Neural cell (in vitro differentiated cells): Measurements from ENCODE around the gene NINJ1. TPM values are rescaled to one million over a fixed set of nuclear protein-coding genes. Genes with fewer than 3 reads are reported as not detected.

Experiments
- H2AFZ ChIP-seq: fragments of 200-600, 300-800 bp; sonication (generic), shearing (Covaris generic); 2 replicates; pipeline ENCODE4 v1.6.0; 2014; ENCODE audit warnings: low read depth, mild to moderate bottlenecking, antibody characterized with exemption, low read length, moderate library complexity
- H3F3A ChIP-seq: fragments of 200-600 bp; shearing (Covaris generic); 2 replicates; pipeline ENCODE4 v1.6.1; 2016; ENCODE audit warnings: mild to moderate bottlenecking, moderate library complexity, mixed read lengths, antibody characterized with exemption, low read length; ENCODE audit not compliant: insufficient read depth, poor library complexity, severe bottlenecking
- H3K27ac ChIP-seq: fragments of 200-600, 300-800 bp; sonication (generic), shearing (Covaris generic); 2 replicates; pipeline ENCODE4 v1.5.1; 2014; ENCODE audit warnings: mild to moderate bottlenecking, low read length, moderate library complexity
- H3K27me3 ChIP-seq: fragments of 300-800, 200-600 bp; sonication (generic), shearing (Covaris generic); 2 replicates; pipeline ENCODE4 v1.6.0; 2014; ENCODE audit warnings: mild to moderate bottlenecking, low read depth, low read length, moderate library complexity; ENCODE audit not compliant: insufficient read depth
- H3K36me3 ChIP-seq: fragments of 300-800, 200-600 bp; sonication (generic), shearing (Covaris generic); 2 replicates; pipeline ENCODE4 v1.5.1; 2014; ENCODE audit warnings: mild to moderate bottlenecking, antibody characterized with exemption, low read length, moderate library complexity; ENCODE audit not compliant: insufficient read depth
- H3K4me2 ChIP-seq: fragments of 300-800, 200-600 bp; sonication (generic), shearing (Covaris generic); 2 replicates; pipeline ENCODE4 v1.6.0; 2014; ENCODE audit warnings: mild to moderate bottlenecking, low read length
- H3K4me3 ChIP-seq: fragments of 300-800, 200-600 bp; sonication (generic), shearing (Covaris generic); 2 replicates; pipeline ENCODE4 v1.5.1; 2014; ENCODE audit warnings: mild to moderate bottlenecking, low read length, moderate library complexity
- H3K79me2 ChIP-seq: fragments of 200-600 bp; shearing (Covaris generic); replicated peaks from 2 replicates; pipeline ENCODE4 v1.6.0; 2014; ENCODE audit warnings: mild to moderate bottlenecking, low read length, moderate library complexity; ENCODE audit not compliant: insufficient read depth
- H3K9ac ChIP-seq: fragments of 300-800, 200-600 bp; sonication (generic), shearing (Covaris generic); 2 replicates; pipeline ENCODE4 v1.6.1; 2016; ENCODE audit warnings: mild to moderate bottlenecking, low read length, mixed read lengths
- H3K9me2 ChIP-seq: fragments of 200-600 bp; shearing (Covaris generic); 2 replicates; pipeline ENCODE4 v1.6.1; 2016; ENCODE audit warnings: mild to moderate bottlenecking, low read length, mixed read lengths; ENCODE audit not compliant: insufficient read depth
- H3K9me3 ChIP-seq: fragments of 200-600, 300-800 bp; sonication (generic), shearing (Covaris generic); 2 replicates; pipeline ENCODE4 v1.6.1; 2016; ENCODE audit warnings: mild to moderate bottlenecking, mixed run types, low read length, moderate library complexity, mixed read lengths
- H4K20me1 ChIP-seq: fragments of 200-600 bp; shearing (Covaris generic); 2 replicates; pipeline ENCODE4 v1.6.1; 2016; ENCODE audit warnings: mild to moderate bottlenecking, mixed run types; ENCODE audit not compliant: insufficient read depth
- CTCF ChIP-seq: fragments of 450-650 bp; IDR thresholded peaks from 2 replicates; pipeline ENCODE4 v1.5.1; 2014; ENCODE audit warnings: antibody characterized with exemption, mild to moderate bottlenecking, moderate library complexity; ENCODE audit not compliant: poor library complexity, severe bottlenecking
- EP300 ChIP-seq: fragments of 450-650 bp; conservative IDR thresholded peaks from 2 replicates; pipeline ENCODE4 v1.6.1; 2014; ENCODE audit warnings: antibody characterized with exemption, mild to moderate bottlenecking, moderate library complexity; ENCODE audit not compliant: poor library complexity, severe bottlenecking
- EZH2 ChIP-seq: fragments of 200-600, 300-800 bp; shearing (Covaris generic), sonication (generic); IDR thresholded peaks from 2 replicates; pipeline ENCODE4 v1.6.1; 2014; ENCODE audit warnings: antibody characterized with exemption, low read length, borderline replicate concordance, mild to moderate bottlenecking; ENCODE audit not compliant: insufficient read depth, poor library complexity, severe bottlenecking
- MXI1 ChIP-seq: fragments of 450-650 bp; conservative IDR thresholded peaks from 2 replicates; pipeline ENCODE4 v1.6.1; 2014; ENCODE audit warnings: antibody characterized with exemption, mild to moderate bottlenecking; ENCODE audit not compliant: poor library complexity, severe bottlenecking
- POLR2AphosphoS5 ChIP-seq: IDR thresholded peaks from 2 replicates; pipeline ENCODE4 v1.6.1; 2012
- RAD21 ChIP-seq: fragments of 450-650 bp; conservative IDR thresholded peaks from 2 replicates; pipeline ENCODE4 v1.6.1; 2014; ENCODE audit warnings: antibody characterized with exemption, mild to moderate bottlenecking, moderate library complexity
- REST ChIP-seq: IDR thresholded peaks from 2 replicates; pipeline ENCODE4 v1.6.1; 2012; ENCODE audit warnings: borderline replicate concordance
- SMC3 ChIP-seq: fragments of 450-650 bp; conservative IDR thresholded peaks from 2 replicates; pipeline ENCODE4 v1.6.1; 2014; ENCODE audit warnings: antibody characterized with exemption, mild to moderate bottlenecking, moderate library complexity; ENCODE audit not compliant: poor library complexity
- TAF1 ChIP-seq: IDR thresholded peaks from 2 replicates; pipeline ENCODE4 v1.6.1; 2012; ENCODE audit warnings: low read depth
- polyA plus RNA-seq: library from polyadenylated mRNA; depleted of rRNA; stranded (reverse); fragments of >200 nt; gene quantifications from 2 replicates; pipeline ENCODE4 v1.2.3, GENCODE V29; 2014

The NINJ1 gene
- polyA plus RNA-seq, 1 donor from 2014 or later: 2.7 TPM

- Histone ChIP-seq H3K27ac (no peak overlapping the region), H3K36me3 (no peaks in the 10 kb centered on the region), H4K20me1 (no peaks in the 10 kb centered on the region), H3K79me2 (no peaks in the 10 kb centered on the region), H3K9me2 (no peaks in the 10 kb centered on the region), H3K4me3 (no peak overlapping the region), H3F3A (no peaks in the 10 kb centered on the region), H3K27me3 (no peaks in the 10 kb centered on the region), H3K9ac (no peak overlapping the region), H3K9me3 (no peaks in the 10 kb centered on the region), H3K4me2 (no peak overlapping the region), H2AFZ (no peak overlapping the region)
- TF ChIP-seq TAF1 (no peak), SMC3 (no peak), EP300 (no peak), RAD21 (no peak), REST (no peak), EZH2 (no peak), POLR2AphosphoS5 (no peak), MXI1 (no peak), CTCF (no peak)
Observed at GRCh38 chr9:93128011-93128714, 5.9 kb downstream of the NINJ1 start.

GRCh38 chr9:93127395-93127911, 6.6 kb downstream of the NINJ1 start:
- H3F3A ChIP-seq: no peaks in the 10 kb centered on the region
- no peaks in the 10 kb centered on the region for H3K36me3 ChIP-seq
- H4K20me1 ChIP-seq: no peaks in the 10 kb centered on the region
- no peak overlapping the region for H2AFZ ChIP-seq
- no peaks in the 10 kb centered on the region for H3K79me2 ChIP-seq
- H3K4me2 ChIP-seq: no peak overlapping the region
- H3K9me3 ChIP-seq: no peaks in the 10 kb centered on the region
- H3K9ac ChIP-seq: no peak overlapping the region
- TF ChIP-seq EP300 (no peak), POLR2AphosphoS5 (no peak), MXI1 (no peak), REST (no peak), RAD21 (no peak), EZH2 (no peak), TAF1 (no peak), SMC3 (no peak), CTCF (no peak)
- H3K9me2 ChIP-seq: no peaks in the 10 kb centered on the region
- H3K4me3 ChIP-seq: no peak overlapping the region
- H3K27me3 ChIP-seq: no peaks in the 10 kb centered on the region
- H3K27ac ChIP-seq: no peak overlapping the region
